ENCODE data around the gene ADCK2.
"Not testable (repeated sequence)": the region's sequence is repeated elsewhere in the genome, so short reads cannot be mapped to it uniquely, and the experiment has no call there.

Gene ADCK2, protein sequence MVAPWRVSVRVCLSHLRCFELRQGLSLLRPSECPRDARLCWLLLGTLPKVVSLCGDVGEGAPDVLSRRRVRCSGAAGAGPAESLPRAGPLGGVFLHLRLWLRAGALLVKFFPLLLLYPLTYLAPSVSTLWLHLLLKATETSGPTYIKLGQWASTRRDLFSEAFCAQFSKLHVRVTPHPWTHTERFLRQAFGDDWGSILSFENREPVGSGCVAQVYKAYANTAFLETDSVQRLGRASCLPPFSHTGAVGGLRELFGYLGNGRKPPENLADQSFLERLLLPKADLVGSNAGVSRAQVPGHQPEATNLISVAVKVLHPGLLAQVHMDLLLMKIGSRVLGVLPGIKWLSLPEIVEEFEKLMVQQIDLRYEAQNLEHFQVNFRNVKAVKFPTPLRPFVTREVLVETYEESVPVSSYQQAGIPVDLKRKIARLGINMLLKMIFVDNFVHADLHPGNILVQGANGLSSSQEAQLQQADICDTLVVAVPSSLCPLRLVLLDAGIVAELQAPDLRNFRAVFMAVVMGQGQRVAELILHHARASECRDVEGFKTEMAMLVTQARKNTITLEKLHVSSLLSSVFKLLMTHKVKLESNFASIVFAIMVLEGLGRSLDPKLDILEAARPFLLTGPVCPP

DNA sequence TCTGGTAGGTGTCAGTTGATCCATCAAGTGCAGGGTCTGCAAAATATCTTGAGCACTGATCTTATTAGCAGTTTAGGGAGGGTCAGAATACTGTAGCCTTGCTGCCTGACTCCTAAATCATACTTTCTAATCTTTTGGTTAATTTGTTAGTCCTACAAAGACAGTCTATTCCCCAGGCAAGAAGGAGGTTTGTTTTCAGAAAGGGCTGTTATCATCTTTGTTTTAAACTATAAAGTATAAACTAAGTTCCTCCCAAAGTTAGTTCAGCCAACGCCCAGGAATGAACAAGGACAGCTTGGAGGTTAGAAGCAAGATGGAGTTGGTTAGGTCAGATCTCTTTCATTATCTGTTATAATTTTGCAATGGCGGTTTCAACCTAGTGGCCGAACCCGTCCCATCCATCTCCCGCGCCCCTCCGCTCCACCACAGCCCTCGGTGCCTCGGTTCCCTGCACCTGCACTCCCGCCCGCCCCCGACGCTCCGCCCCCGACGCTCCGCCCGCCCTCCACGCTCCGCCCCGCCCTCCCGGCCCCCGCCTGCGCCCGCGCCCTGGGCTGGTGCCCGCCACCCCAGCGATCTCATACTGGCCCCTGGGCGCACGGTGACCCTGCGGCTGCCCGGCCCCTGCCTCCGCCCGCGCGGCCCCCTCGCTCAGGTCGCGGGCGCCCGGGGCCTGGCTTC lies at the start of gene ADCK2:
TSS of gene ADCK2 (plus strand) at position 564 of the 681 bp plus-strand sequence. CDS start 386 bp downstream, outside the sequence.
- H3K4me3 ChIP-seq (ENCODE audit: low read length in 2 of 2) = peak within 1 kb of the TSS; percentile 66 to 82

DNA sequence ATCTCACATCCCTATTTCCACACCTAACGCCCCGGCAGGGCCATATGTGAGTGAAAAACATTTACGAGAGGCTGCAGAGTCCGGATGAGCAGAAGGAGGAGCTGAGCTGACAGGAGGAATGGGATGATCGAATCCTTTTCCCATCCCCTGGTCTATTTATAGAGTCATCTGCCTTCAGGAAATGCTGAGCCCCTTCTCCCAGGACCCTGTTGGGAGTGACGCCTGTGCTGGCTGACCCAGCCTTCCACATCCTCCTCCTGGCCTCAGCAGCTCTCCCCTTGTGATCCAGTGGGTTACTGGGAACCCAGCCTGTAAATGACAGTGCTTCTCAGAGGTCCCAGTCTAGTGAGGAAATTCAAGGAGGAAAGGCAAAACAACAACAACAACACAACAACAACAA lies 48.8 kb upstream of the ADCK2 start:
- H3K27ac ChIP-seq (ENCODE audit: low read length) = peak overlapping the region; percentile 11
- peak overlapping the region in 1 of 2 donors; percentile 5 for H3K9ac ChIP-seq (ENCODE audit: low read length in 2 of 2)
- no peaks in the 10 kb centered on the region for H3K27me3 ChIP-seq (ENCODE audit: control insufficient read depth in 1 of 2, insufficient read depth in 2 of 2, low read length in 2 of 2)
- H3K4me3 ChIP-seq (ENCODE audit: low read length in 2 of 2) = no peak overlapping the region
- H3K4me1 ChIP-seq (ENCODE audit: control insufficient read depth, insufficient read depth, low read length) = peaks cover 27% of the 10 kb centered on the region
- H3K9me3 ChIP-seq (ENCODE audit: control insufficient read depth in 2 of 2, low read length in 2 of 2) = no peaks in the 10 kb centered on the region
- no peaks in the 10 kb centered on the region for H3K36me3 ChIP-seq (ENCODE audit: control insufficient read depth in 2 of 2, insufficient read depth in 2 of 2, low read length in 2 of 2)

More for the DNA sequence above, at the start of gene ADCK2:
- H3K36me3 ChIP-seq (ENCODE audit: control insufficient read depth in 2 of 2, insufficient read depth in 2 of 2, low read length in 2 of 2) = peaks cover 0 to 2% of the 10 kb centered on the region in 2 donors
- H3K9ac ChIP-seq (ENCODE audit: low read length in 2 of 2) = peak within 1 kb of the TSS; percentile 73 to 80
- peak within 1 kb of the TSS; percentile 37 for H3K27ac ChIP-seq (ENCODE audit: low read length)
- no peaks in the 10 kb centered on the region for H3K27me3 ChIP-seq (ENCODE audit: control insufficient read depth in 1 of 2, insufficient read depth in 2 of 2, low read length in 2 of 2)
- H3K4me1 ChIP-seq (ENCODE audit: control insufficient read depth, insufficient read depth, low read length) = peaks cover 30% of the 10 kb centered on the region
- H3K9me3 ChIP-seq (ENCODE audit: control insufficient read depth in 2 of 2, low read length in 2 of 2) = no peaks in the 10 kb centered on the region

DNA sequence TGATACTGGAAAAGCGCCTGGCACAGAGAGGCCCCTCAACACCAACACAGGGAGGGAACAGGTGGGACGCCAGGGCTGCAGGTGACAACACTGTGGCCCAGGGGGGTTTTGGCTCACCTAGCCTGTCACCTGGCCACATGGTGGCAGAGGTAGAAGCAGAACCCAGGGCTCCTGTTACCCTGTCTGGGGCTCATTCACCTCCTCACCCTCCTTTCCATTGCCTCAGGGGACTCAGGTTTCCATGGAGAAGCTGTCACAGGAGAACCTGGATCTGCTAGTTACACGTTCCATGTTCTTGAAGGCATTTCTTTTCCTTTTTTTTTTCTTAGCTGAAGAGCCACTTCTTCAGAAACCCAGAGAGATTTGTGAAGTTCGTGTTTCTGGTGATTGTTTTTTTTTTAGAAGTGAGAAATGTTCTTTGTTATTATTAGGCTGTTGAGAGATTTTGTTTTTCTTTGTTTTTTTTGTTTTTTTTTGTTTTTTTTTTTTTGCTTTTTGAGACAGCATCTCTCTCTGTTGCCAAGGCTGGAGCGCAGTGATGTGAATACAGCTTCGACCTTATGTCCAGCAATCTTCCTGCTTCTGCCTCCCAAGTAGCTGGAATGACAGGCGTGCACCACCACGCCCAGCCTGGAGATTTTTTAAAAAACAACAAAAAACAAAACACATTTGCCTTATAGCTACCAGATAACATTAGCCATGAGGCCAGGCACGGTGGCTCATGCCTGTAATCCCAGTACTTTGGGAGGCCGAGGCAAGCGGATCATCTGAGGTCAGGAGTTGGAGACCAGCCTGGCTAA lies 48.2 kb upstream of the ADCK2 start:
- H3K27ac ChIP-seq (ENCODE audit: low read length) = peak overlapping the region; percentile 11
- no peak overlapping the region for H3K4me3 ChIP-seq (ENCODE audit: low read length in 2 of 2)
- H3K9me3 ChIP-seq (ENCODE audit: control insufficient read depth in 2 of 2, low read length in 2 of 2) = no peaks in the 10 kb centered on the region
- H3K9ac ChIP-seq (ENCODE audit: low read length in 2 of 2) = peak overlapping the region in 1 of 2 donors; percentile 5
- no peaks in the 10 kb centered on the region for H3K27me3 ChIP-seq (ENCODE audit: control insufficient read depth in 1 of 2, insufficient read depth in 2 of 2, low read length in 2 of 2)
- no peaks in the 10 kb centered on the region for H3K36me3 ChIP-seq (ENCODE audit: control insufficient read depth in 2 of 2, insufficient read depth in 2 of 2, low read length in 2 of 2)
- H3K4me1 ChIP-seq (ENCODE audit: control insufficient read depth, insufficient read depth, low read length) = peaks cover 27% of the 10 kb centered on the region

DNA sequence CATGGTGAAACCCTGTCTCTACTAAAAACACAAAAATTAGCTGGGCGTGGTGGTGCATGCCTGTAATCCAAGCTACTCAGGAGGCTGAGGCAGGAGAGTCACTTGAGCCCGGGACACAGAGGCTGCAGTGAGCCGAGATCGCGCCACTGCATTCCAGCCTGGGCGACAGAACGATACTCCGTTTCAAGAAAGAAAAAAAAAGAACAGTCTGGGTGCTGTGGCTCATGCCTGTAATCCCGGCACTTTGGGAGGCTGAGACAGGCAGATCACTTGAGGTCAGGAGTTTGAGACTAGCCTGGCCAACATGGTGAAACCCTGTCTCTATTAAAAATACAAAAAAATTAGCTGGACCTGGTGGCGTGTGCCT lies 47.6 kb upstream of the ADCK2 start:
- H3K4me1 ChIP-seq (ENCODE audit: control insufficient read depth, insufficient read depth, low read length) = peaks cover 27% of the 10 kb centered on the region
- not testable (repeated sequence) for H3K27ac ChIP-seq (ENCODE audit: low read length); H3K9me3 ChIP-seq (ENCODE audit: control insufficient read depth in 2 of 2, low read length in 2 of 2); H3K4me3 ChIP-seq (ENCODE audit: low read length in 2 of 2); H3K27me3 ChIP-seq (ENCODE audit: control insufficient read depth in 1 of 2, insufficient read depth in 2 of 2, low read length in 2 of 2); H3K9ac ChIP-seq (ENCODE audit: low read length in 2 of 2); H3K36me3 ChIP-seq (ENCODE audit: control insufficient read depth in 2 of 2, insufficient read depth in 2 of 2, low read length in 2 of 2)

DNA sequence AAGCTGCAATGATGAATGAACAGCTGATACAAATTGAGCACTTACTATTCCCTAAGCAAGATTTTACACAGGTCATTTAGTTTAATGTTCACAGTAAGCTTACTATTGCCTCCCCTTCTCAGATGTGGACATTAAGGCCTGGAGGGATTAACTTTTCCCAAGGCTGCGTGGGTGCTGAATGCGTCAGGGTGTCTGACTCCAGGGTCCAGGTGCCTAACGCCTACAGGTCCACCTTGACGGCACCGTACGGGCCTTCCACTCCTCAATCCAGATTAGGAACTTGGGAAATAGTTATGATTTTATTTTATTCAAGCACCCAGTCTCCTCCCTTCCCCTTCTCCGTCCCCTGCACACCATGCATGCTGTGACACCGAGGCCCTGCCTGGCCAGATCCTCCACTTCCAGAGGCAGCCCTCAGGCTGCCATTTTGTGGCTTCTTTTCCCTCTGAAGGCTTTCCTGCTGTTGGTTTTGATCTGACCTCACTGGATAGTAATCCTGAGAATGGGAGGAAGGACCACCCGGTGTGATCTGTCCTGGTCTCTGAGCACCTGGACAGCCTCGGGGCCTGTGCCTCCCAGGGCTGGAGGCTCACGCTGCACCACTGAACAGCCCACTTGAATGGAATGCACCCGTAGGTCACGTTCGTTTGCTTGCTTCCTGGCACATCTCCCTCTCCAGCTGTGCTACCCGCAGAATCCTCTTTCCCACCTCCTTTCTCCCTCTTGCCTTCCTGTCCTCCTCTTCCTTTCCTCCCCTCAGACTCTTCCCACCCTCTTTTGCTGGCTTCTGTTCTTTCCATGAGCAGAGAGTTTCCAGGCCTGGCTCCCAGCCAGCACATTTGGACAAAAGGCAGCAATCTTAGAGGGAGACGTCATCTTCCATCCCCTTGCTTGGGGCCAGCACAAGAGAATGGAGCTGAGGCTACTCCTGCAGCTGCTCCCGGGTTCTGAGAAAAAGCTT lies 46.6 kb upstream of the ADCK2 start:
- Histone ChIP-seq H3K4me1 (ENCODE audit: control insufficient read depth, insufficient read depth, low read length) (peaks cover 28% of the 10 kb centered on the region), H3K9me3 (ENCODE audit: control insufficient read depth in 2 of 2, low read length in 2 of 2) (no peaks in the 10 kb centered on the region), H3K27ac (ENCODE audit: low read length) (peak overlapping the region; percentile 49), H3K9ac (ENCODE audit: low read length in 2 of 2) (peak overlapping the region; percentile 19 to 36), H3K36me3 (ENCODE audit: control insufficient read depth in 2 of 2, insufficient read depth in 2 of 2, low read length in 2 of 2) (no peaks in the 10 kb centered on the region), H3K4me3 (ENCODE audit: low read length in 2 of 2) (peak overlapping the region in 1 of 2 donors; percentile 44), H3K27me3 (ENCODE audit: control insufficient read depth in 1 of 2, insufficient read depth in 2 of 2, low read length in 2 of 2) (no peaks in the 10 kb centered on the region)

DNA sequence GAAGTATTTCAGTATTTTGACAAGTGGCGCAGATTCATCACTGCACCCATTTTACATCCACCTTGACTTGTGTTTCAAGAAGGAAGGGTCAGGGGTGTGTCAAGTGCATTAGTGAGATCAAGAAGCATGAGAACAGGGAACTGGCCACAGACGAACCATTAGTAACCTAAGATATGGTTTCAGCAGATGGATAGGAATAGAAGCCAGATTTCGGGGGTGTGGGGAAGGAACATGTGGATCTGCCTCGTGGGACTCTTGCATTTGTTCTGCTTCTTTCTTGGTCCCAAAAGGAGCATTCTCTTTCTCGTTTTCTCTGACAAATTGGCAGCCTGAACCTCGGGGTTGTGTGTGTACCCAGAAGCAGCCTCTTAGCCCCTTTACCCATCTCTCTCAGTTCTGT lies 41.7 kb upstream of the ADCK2 start:
- Histone ChIP-seq H3K9me3 (ENCODE audit: control insufficient read depth in 2 of 2, low read length in 2 of 2) (no peaks in the 10 kb centered on the region), H3K4me3 (ENCODE audit: low read length in 2 of 2) (no peak overlapping the region), H3K36me3 (ENCODE audit: control insufficient read depth in 2 of 2, insufficient read depth in 2 of 2, low read length in 2 of 2) (no peaks in the 10 kb centered on the region), H3K27ac (ENCODE audit: low read length) (peak overlapping the region; percentile 31), H3K27me3 (ENCODE audit: control insufficient read depth in 1 of 2, insufficient read depth in 2 of 2, low read length in 2 of 2) (no peaks in the 10 kb centered on the region), H3K4me1 (ENCODE audit: control insufficient read depth, insufficient read depth, low read length) (peaks cover 28% of the 10 kb centered on the region), H3K9ac (ENCODE audit: low read length in 2 of 2) (no peak overlapping the region)

DNA sequence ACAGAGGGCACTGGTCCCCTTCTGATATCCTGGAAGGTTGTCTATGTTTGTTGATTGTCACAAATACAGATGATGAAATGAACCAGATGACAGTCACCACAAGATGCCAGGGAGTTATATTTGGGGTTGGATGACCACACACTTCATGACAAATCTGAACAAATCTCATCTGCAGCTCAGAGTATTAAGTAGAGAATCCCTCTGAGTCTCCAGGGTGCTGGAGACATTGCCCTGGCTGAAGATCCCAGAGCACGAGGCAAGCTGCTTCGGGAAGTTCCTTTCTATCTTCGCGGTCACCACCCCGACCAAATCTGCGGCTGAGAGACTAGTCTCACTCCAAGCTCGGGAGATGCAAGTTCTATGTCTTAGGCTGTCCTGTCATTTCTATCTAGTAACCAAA lies 41.1 kb upstream of the ADCK2 start:
- H3K27ac ChIP-seq (ENCODE audit: low read length) = peak overlapping the region; percentile 31
- H3K9ac ChIP-seq (ENCODE audit: low read length in 2 of 2) = no peak overlapping the region
- H3K9me3 ChIP-seq (ENCODE audit: control insufficient read depth in 2 of 2, low read length in 2 of 2) = no peaks in the 10 kb centered on the region
- no peak overlapping the region for H3K4me3 ChIP-seq (ENCODE audit: low read length in 2 of 2)
- no peaks in the 10 kb centered on the region for H3K27me3 ChIP-seq (ENCODE audit: control insufficient read depth in 1 of 2, insufficient read depth in 2 of 2, low read length in 2 of 2)
- peaks cover 23% of the 10 kb centered on the region for H3K4me1 ChIP-seq (ENCODE audit: control insufficient read depth, insufficient read depth, low read length)
- H3K36me3 ChIP-seq (ENCODE audit: control insufficient read depth in 2 of 2, insufficient read depth in 2 of 2, low read length in 2 of 2) = no peaks in the 10 kb centered on the region

DNA sequence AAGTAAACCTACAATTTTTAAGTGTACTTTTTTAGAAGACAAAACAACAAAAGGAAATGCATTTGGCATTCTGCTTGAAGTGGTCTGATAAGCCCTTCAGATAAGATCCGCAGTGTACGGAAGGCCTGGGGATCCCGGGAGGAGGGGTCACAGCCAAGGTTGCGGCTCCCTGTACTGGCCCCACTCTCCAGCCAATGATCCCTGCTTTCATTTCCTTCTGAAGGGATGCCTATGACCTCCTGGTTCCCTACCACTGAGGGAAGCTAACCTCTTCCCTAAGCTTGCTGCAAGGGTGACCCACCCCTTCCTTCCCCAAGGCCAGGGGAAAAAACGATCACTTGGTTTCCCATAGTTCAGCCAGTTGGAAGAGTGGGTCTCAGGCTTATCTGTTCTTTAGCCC lies 37.4 kb upstream of the ADCK2 start:
- Histone ChIP-seq H3K27ac (ENCODE audit: low read length) (no peak overlapping the region), H3K4me1 (ENCODE audit: control insufficient read depth, insufficient read depth, low read length) (peaks cover 40% of the 10 kb centered on the region), H3K36me3 (ENCODE audit: control insufficient read depth in 2 of 2, insufficient read depth in 2 of 2, low read length in 2 of 2) (no peaks in the 10 kb centered on the region), H3K9ac (ENCODE audit: low read length in 2 of 2) (no peak overlapping the region), H3K4me3 (ENCODE audit: low read length in 2 of 2) (no peak overlapping the region), H3K27me3 (ENCODE audit: control insufficient read depth in 1 of 2, insufficient read depth in 2 of 2, low read length in 2 of 2) (no peaks in the 10 kb centered on the region), H3K9me3 (ENCODE audit: control insufficient read depth in 2 of 2, low read length in 2 of 2) (no peaks in the 10 kb centered on the region)

DNA sequence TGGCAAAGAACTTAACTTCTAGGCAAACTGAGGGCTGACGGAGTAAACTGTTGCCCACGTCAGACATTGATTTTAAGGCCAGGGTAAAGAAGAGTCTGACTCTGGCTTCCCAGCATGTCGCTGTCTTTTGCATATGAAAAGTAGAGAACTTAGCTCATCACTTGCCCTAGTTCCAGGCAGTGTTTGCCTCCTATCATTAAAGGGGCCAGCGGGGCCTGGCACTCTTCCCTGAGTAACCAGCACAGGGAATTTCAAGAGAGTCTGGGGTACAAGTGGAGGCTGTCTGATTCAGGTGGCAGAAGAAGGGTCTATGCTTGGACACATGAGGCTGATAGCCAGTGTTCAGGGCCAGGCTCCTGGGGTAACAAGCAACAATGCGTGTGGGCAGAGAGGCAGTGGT lies 36.9 kb upstream of the ADCK2 start:
- H3K9ac ChIP-seq (ENCODE audit: low read length in 2 of 2) = no peak overlapping the region
- H3K27me3 ChIP-seq (ENCODE audit: control insufficient read depth in 1 of 2, insufficient read depth in 2 of 2, low read length in 2 of 2) = no peaks in the 10 kb centered on the region
- no peaks in the 10 kb centered on the region for H3K36me3 ChIP-seq (ENCODE audit: control insufficient read depth in 2 of 2, insufficient read depth in 2 of 2, low read length in 2 of 2)
- H3K4me3 ChIP-seq (ENCODE audit: low read length in 2 of 2) = no peak overlapping the region
- no peaks in the 10 kb centered on the region for H3K9me3 ChIP-seq (ENCODE audit: control insufficient read depth in 2 of 2, low read length in 2 of 2)
- H3K4me1 ChIP-seq (ENCODE audit: control insufficient read depth, insufficient read depth, low read length) = peaks cover 40% of the 10 kb centered on the region
- no peak overlapping the region for H3K27ac ChIP-seq (ENCODE audit: low read length)

All from stomach smooth muscle (tissue), 2 donors.